ENCODE measurements around the gene C14orf132.

C14orf132 gene

DNA sequence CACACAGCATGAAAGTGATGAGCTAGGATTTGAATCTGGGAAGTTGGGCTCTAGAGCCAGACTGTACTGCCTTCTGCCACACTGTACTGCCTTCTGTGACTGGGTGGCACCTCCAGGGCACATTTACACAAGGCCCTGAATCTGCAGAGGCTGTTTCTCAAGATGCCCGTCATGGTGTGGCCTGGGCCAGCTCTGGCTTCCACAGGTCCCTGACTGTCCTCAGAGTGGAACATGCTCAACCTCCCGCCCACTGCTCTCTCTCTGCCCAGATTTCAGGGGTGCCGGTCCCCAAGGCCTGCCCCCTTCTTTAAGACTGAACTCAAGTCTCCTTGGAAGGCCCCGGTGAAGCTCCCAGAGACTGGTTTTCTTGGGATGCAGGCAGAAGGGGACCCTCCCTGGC is 50.2 kb downstream of the C14orf132 start:
- no peak for FAIRE-seq
- DNase-seq (ENCODE audit: insufficient read length, low spot score): no peak
- TF ChIP-seq POLR2A (IDR thresholded peaks at IDR 0.05; ENCODE audit: low read depth, low read length): no peak

DNA sequence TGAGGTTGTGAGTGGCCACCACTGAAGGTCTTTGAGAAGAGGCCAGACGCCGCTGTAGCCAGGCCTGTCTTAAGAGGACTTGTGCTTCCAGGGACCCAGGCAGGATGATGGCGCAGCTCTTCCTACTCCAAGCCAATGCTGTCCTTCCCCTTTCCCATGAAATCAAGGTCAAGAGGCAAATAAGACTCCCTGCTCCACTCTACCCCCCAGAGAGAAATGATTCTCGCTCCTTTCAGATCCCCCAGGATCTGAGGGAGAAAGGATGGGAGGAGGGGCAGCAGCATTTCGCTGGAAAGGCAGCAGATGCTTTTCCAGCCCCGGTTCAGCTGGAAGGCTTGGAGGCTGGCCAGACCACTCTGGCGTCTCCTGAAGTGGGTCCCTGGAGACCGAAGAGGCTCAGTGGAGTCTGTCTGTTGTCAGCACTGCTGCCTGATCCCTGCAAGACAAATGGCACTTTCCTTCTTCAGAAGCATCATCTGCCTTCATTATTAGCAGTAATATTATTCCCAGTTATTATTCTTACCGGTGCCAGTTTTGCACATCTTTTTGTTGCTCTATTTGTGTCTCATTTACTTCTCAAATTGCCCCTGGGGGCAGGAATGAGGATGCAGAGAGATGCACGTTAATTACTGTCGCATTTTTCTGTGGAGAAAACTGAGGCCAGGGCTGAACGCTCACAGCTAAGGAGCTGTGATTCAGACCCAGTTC is 51.4 kb downstream of the C14orf132 start:
- DNase-seq (ENCODE audit: insufficient read length, low spot score) (no peak), FAIRE-seq (no peak)
- TF ChIP-seq POLR2A (IDR thresholded peaks at IDR 0.05; ENCODE audit: low read depth, low read length): no peak

GRCh38 chr14:96091149-96091693 is 52.1 kb downstream of the C14orf132 start:
- no peak for DNase-seq (ENCODE audit: insufficient read length, low spot score)
- no peak for TF ChIP-seq POLR2A (IDR thresholded peaks at IDR 0.05; ENCODE audit: low read depth, low read length)
- no peak for FAIRE-seq

- no peak for TF ChIP-seq POLR2A (IDR thresholded peaks at IDR 0.05; ENCODE audit: low read depth, low read length)
- DNase-seq (ENCODE audit: insufficient read length, low spot score) (no peak), FAIRE-seq (no peak)
Measured at GRCh38 chr14:96091941-96092411, 52.8 kb downstream of the C14orf132 start.

GRCh38 chr14:96092936-96093335 is 53.8 kb downstream of the C14orf132 start:
- no peak for TF ChIP-seq POLR2A (IDR thresholded peaks at IDR 0.05; ENCODE audit: low read depth, low read length)
- DNase-seq (ENCODE audit: insufficient read length, low spot score) (no peak), FAIRE-seq (no peak)

- TF ChIP-seq POLR2A (IDR thresholded peaks at IDR 0.05; ENCODE audit: low read depth, low read length): no peak
- FAIRE-seq (no peak), DNase-seq (ENCODE audit: insufficient read length, low spot score) (no peak)
Measured at GRCh38 chr14:96094211-96094610, 55.0 kb downstream of the C14orf132 start.

DNA sequence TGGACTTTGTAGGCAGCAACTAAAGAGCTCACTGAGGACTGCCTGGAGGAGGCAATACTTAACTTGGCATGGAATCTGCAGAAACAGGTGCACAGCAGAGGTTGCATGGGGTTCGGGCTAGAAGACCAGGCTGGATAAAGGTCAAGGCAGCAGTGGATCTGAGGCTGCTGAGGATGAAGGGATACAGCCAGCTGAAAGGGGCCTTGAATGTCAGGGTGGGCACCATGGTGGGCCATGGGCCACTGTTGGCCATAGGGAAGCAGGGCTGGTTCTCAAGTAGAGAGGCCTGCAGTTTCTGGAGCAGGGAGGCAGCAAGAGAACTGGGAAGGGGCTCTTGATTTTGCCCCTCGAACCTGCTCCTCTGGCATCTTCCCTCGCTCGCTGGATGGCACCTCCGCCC is 55.5 kb downstream of the C14orf132 start:
- no peak for DNase-seq (ENCODE audit: insufficient read length, low spot score)
- FAIRE-seq: no peak
- no peak for TF ChIP-seq POLR2A (IDR thresholded peaks at IDR 0.05; ENCODE audit: low read depth, low read length)

- TF ChIP-seq POLR2A (IDR thresholded peaks at IDR 0.05; ENCODE audit: low read depth, low read length): no peak
- FAIRE-seq: no peak
- no peak for DNase-seq (ENCODE audit: insufficient read length, low spot score)
Measured at GRCh38 chr14:96095058-96095457, 55.9 kb downstream of the C14orf132 start.

GRCh38 chr14:96095581-96096476 is 56.7 kb downstream of the C14orf132 start:
- FAIRE-seq: peak; percentile 88
- DNase-seq (ENCODE audit: insufficient read length, low spot score): peak; percentile 57

GRCh38 chr14:96096639-96097610 is 57.8 kb downstream of the C14orf132 start:
- no peak for TF ChIP-seq POLR2A (IDR thresholded peaks at IDR 0.05; ENCODE audit: low read depth, low read length)
- DNase-seq (ENCODE audit: insufficient read length, low spot score) (no peak), FAIRE-seq (no peak)

More at GRCh38 chr14:96095581-96096476, 56.7 kb downstream of the C14orf132 start:
- no peak for TF ChIP-seq POLR2A (IDR thresholded peaks at IDR 0.05; ENCODE audit: low read depth, low read length)

GRCh38 chr14:96097752-96098151 is 58.6 kb downstream of the C14orf132 start:
- DNase-seq (ENCODE audit: insufficient read length, low spot score): no peak
- FAIRE-seq: no peak
- no peak for TF ChIP-seq POLR2A (IDR thresholded peaks at IDR 0.05; ENCODE audit: low read depth, low read length)

GRCh38 chr14:96098309-96098998 is 59.3 kb downstream of the C14orf132 start:
- FAIRE-seq: no peak
- DNase-seq (ENCODE audit: insufficient read length, low spot score): peak; percentile 59

DNA sequence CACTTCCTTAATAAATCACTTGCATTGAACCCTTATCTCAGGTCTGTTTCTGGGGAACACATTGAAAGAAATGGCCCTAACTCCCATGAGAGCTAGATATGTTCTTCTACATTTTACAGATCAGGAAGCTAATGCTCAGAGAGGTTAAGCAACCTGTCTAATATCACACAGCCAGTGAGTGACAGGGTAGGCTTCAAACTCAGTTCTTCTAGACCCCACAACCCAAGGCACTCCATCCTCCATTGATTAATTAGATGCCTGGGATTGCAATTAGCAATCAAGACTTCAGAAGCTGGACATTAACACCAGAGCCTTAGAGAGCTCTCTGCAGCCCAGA is 59.8 kb downstream of the C14orf132 start:
- DNase-seq (ENCODE audit: insufficient read length, low spot score): no peak
- no peak for TF ChIP-seq POLR2A (IDR thresholded peaks at IDR 0.05; ENCODE audit: low read depth, low read length)
- no peak for FAIRE-seq

More at GRCh38 chr14:96098309-96098998, 59.3 kb downstream of the C14orf132 start:
- no peak for TF ChIP-seq POLR2A (IDR thresholded peaks at IDR 0.05; ENCODE audit: low read depth, low read length)

Measured in H54 (cell line).